MM.1S (cell line): ENCODE measurements around the gene CWC25.

Source experiments
- EZH2 ChIP-seq: fragments of 300-600 bp; sonication (generic); optimal IDR thresholded peaks from 2 replicates; pipeline ENCODE3; 2017; ENCODE audit warnings: low read depth, mild to moderate bottlenecking, antibody characterized with exemption, low read length, mixed read lengths
- EZH2phosphoT487 ChIP-seq: fragments of 300-600 bp; sonication (generic); IDR thresholded peaks from 2 replicates; pipeline ENCODE4 v1.6.1; 2018; ENCODE audit warnings: antibody characterized with exemption, low read length
- TF ChIP-seq, protein P1 (sequence below): fragments of 300-600 bp; sonication (generic); IDR thresholded peaks from 2 replicates; pipeline ENCODE4 v1.5.1; 2016; ENCODE audit warnings: antibody characterized with exemption, low read length, mixed read lengths

DNA sequence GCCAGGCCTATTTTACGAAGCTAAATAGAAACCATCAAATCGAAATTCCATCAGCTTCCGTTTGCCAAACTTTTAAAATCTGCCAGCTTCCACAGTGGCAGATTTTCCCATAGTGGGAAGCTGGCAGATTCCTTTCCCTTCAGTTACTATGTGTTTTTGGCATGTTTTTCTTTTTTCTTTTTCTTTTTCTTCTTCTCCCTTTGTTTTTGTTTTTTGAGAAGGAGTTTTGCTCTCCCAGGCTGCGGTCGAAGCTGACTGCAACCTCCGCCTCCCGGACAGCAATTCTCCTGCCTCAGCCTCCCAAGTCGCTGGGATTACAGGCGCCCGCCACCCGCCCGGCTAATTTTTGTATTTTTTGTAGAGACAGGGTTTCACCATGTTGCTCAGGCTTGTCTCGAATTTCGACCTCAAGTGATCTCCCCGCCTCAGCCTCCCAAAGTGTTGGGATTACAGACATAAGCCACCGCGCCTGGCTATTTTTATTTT, 684 bp upstream of the CWC25 start:
- TF ChIP-seq, protein P1, sequence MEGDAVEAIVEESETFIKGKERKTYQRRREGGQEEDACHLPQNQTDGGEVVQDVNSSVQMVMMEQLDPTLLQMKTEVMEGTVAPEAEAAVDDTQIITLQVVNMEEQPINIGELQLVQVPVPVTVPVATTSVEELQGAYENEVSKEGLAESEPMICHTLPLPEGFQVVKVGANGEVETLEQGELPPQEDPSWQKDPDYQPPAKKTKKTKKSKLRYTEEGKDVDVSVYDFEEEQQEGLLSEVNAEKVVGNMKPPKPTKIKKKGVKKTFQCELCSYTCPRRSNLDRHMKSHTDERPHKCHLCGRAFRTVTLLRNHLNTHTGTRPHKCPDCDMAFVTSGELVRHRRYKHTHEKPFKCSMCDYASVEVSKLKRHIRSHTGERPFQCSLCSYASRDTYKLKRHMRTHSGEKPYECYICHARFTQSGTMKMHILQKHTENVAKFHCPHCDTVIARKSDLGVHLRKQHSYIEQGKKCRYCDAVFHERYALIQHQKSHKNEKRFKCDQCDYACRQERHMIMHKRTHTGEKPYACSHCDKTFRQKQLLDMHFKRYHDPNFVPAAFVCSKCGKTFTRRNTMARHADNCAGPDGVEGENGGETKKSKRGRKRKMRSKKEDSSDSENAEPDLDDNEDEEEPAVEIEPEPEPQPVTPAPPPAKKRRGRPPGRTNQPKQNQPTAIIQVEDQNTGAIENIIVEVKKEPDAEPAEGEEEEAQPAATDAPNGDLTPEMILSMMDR = no peak
- TF ChIP-seq EZH2 (no peak), EZH2phosphoT487 (no peak)
